ENCODE data around the gene BOC.

DNA sequence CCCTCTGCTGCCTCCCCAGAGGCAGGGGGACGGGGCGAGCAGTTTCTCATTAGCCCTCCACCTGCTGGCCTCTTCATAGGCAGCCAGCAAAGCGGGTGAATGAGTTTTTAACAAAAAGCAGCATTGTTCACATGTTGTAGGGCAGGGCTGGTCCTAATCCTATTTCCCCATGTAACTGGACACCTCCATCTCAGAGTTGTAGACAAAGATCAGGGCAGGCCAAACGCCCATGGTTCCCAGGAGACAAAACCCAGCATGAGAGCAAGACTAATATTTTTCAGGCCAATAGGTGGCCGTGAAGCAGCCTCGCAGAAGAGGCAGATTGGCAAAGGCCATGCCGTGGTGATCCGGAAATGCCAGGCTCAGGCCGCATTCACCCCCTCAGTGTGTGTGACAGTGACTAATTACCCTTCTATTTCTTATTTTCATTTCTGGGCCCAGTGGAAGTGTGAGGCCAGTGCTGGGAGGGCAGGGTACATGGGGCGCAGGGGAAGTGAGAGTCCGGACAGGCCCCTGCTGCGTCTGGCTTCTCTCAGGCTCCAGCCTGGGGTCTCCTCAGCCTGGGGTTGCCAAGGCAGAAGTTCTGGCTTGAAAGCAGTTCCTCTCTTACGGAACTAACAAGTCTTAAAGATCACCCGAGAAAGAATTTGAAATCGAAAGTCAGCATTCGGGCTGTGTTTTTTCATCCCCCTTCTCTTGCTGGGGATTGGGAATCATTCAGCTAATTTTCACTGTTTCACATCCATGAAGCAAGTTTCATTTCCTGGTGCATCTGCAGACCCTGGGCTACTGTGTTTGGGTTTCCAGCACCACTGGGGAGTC is 64.8 kb downstream of the BOC start:
- no peak for TF ChIP-seq CTCF (IDR thresholded peaks at IDR 0.05)
- TF ChIP-seq POLR2A (IDR thresholded peaks at IDR 0.05), result no peak
- TF ChIP-seq POLR2AphosphoS5 (IDR thresholded peaks at IDR 0.05), result peak in 1 of 3 donors; percentile 11
